Left ventricle myocardium inferior (tissue), 1 donor: ENCODE measurements around the gene ID4. TPM values are rescaled to one million over a fixed set of nuclear protein-coding genes. Genes with fewer than 3 reads are reported as not detected.

Experiments used
- DNase-seq: peaks from one replicate; pipeline ENCODE4 v3.0.0-alpha.2; 2020
- H3K27ac ChIP-seq: fragments of 200-600 bp; replicated peaks from 2 replicates; pipeline ENCODE4 v1.8.0; 2021
- H3K27me3 ChIP-seq: fragments of 200-600 bp; 2 replicates; pipeline ENCODE4 v1.8.0; 2021; ENCODE audit warnings: low read depth
- H3K36me3 ChIP-seq: fragments of 200-600 bp; 2 replicates; pipeline ENCODE4 v1.8.0; 2021
- H3K4me1 ChIP-seq: fragments of 200-600 bp; 2 replicates; pipeline ENCODE4 v1.8.0; 2021
- H3K4me3 ChIP-seq: fragments of 200-600 bp; 2 replicates; pipeline ENCODE4 v1.8.0; 2021; ENCODE audit warnings: mild to moderate bottlenecking, moderate library complexity
- H3K9me3 ChIP-seq: fragments of 200-600 bp; replicated peaks from 2 replicates; pipeline ENCODE4 v1.8.0; 2021
- CTCF ChIP-seq: fragments of 200-600 bp; IDR thresholded peaks from 2 replicates; pipeline ENCODE4 v1.8.0; 2021; ENCODE audit warnings: antibody characterized with exemption, mild to moderate bottlenecking, borderline replicate concordance
- intact Hi-C: fragments of 100-400 bp; cut with micrococcal nuclease; formaldehyde crosslinking; loops from one replicate; pipeline ENCODE4 v1.11.0; 2022
- total RNA-seq: library from RNA; stranded (reverse); fragmentation: NEBNext Ultra II Directional; extraction: Animal tissue kit (Norgen Biotek cat#: 25700); gene quantifications from one replicate; pipeline ENCODE4 v1.2.1, GENCODE V29; 2021
- donor health status: DM: no; HTN: yes; CAD: no; lungs with severe emphysema.

ID4 gene
- total RNA-seq, 1 donor from 2014 or later = 3.0 TPM

- no peak overlapping the region for H3K4me3 ChIP-seq
- H3K9me3 ChIP-seq = peaks cover 6% of the 10 kb centered on the region
- TF ChIP-seq CTCF = no peak
- intact Hi-C loops = no loop called here
- no peaks in the 10 kb centered on the region for H3K4me1 ChIP-seq
- H3K27ac ChIP-seq = no peak overlapping the region
- H3K36me3 ChIP-seq = no peaks in the 10 kb centered on the region
- DNase-seq = no peak
- peaks cover 25% of the 10 kb centered on the region for H3K27me3 ChIP-seq
Observed at GRCh38 chr6:19824058-19824807, 12.9 kb upstream of the ID4 start.

- Histone ChIP-seq H3K27me3 (peaks cover 23% of the 10 kb centered on the region), H3K27ac (no peak overlapping the region), H3K9me3 (peaks cover 6% of the 10 kb centered on the region), H3K36me3 (no peaks in the 10 kb centered on the region), H3K4me1 (no peaks in the 10 kb centered on the region), H3K4me3 (no peak overlapping the region)
- DNase-seq = no peak
- no peak for TF ChIP-seq CTCF
- intact Hi-C loops = no loop called here
Observed at GRCh38 chr6:19827247-19827646, 9.9 kb upstream of the ID4 start.

- H3K27me3 ChIP-seq = peaks cover 25% of the 10 kb centered on the region
- no peaks in the 10 kb centered on the region for H3K4me1 ChIP-seq
- no peaks in the 10 kb centered on the region for H3K36me3 ChIP-seq
- peaks cover 6% of the 10 kb centered on the region for H3K9me3 ChIP-seq
- TF ChIP-seq CTCF = no peak
- DNase-seq = no peak
- intact Hi-C loops = no loop called here
- no peak overlapping the region for H3K4me3 ChIP-seq
- no peak overlapping the region for H3K27ac ChIP-seq
Observed at GRCh38 chr6:19827903-19828302, 9.3 kb upstream of the ID4 start.

- peaks cover 20% of the 10 kb centered on the region for H3K27me3 ChIP-seq
- no peaks in the 10 kb centered on the region for H3K36me3 ChIP-seq
- no peak for TF ChIP-seq CTCF
- intact Hi-C loops = no loop called here
- H3K4me1 ChIP-seq = no peaks in the 10 kb centered on the region
- peaks cover 6% of the 10 kb centered on the region for H3K9me3 ChIP-seq
- no peak overlapping the region for H3K4me3 ChIP-seq
- H3K27ac ChIP-seq = no peak overlapping the region
- DNase-seq = no peak
Observed at GRCh38 chr6:19830171-19830570, 7.0 kb upstream of the ID4 start.

- Histone ChIP-seq H3K36me3 (no peaks in the 10 kb centered on the region), H3K27me3 (peaks cover 22% of the 10 kb centered on the region), H3K4me3 (no peak overlapping the region), H3K4me1 (no peaks in the 10 kb centered on the region), H3K9me3 (peaks cover 6% of the 10 kb centered on the region), H3K27ac (no peak overlapping the region)
- DNase-seq = no peak
- intact Hi-C loops = no loop called here
- no peak for TF ChIP-seq CTCF
Observed at GRCh38 chr6:19831358-19831757, 5.8 kb upstream of the ID4 start.
